ENCODE data around the gene OR52H1.
A peak's percentile ranks its signal among the peaks of the same experiment; 100 is the strongest.
"Not testable (repeated sequence)": the region's sequence is repeated elsewhere in the genome, so short reads cannot be mapped to it uniquely, and the experiment has no call there.

Gene OR52H1

GRCh38 chr11:5548440-5548839, at the start of gene OR52H1:
OR52H1 (minus strand) TSS chr11:5548540; CDS start chr11:5545505, 3,035 bp downstream.
- Mint-ChIP-seq H3K9me3 (no peaks in the 10 kb centered on the region), H3K36me3 (no peaks in the 10 kb centered on the region), H3K27ac (no peak within 1 kb of the TSS), H3K4me1 (no peaks in the 10 kb centered on the region), H3K4me3 (no peak within 1 kb of the TSS)
- ATAC-seq: no peak
- DNase-seq (ENCODE audit: low spot score in 2 of 2): no peak

- peaks cover 5% of the 10 kb centered on the region for H3K4me1 Mint-ChIP-seq
- ATAC-seq (no peak), DNase-seq (ENCODE audit: low spot score in 2 of 2) (no peak)
- H3K36me3 Mint-ChIP-seq: no peaks in the 10 kb centered on the region
- no peaks in the 10 kb centered on the region for H3K9me3 Mint-ChIP-seq
- H3K27ac Mint-ChIP-seq: no peak overlapping the region
- no peak overlapping the region for H3K4me3 Mint-ChIP-seq
Measured at GRCh38 chr11:5597953-5598352, 49.6 kb upstream of the OR52H1 start.

- H3K4me1 Mint-ChIP-seq: peaks cover 5% of the 10 kb centered on the region
- H3K9me3 Mint-ChIP-seq: no peaks in the 10 kb centered on the region
- ATAC-seq (peak; percentile 31), DNase-seq (ENCODE audit: low spot score in 2 of 2) (no peak)
- H3K4me3 Mint-ChIP-seq: peak within 1 kb of the TSS; percentile 59
- H3K36me3 Mint-ChIP-seq: no peaks in the 10 kb centered on the region
- H3K27ac Mint-ChIP-seq: peak within 1 kb of the TSS; percentile 43
Measured at GRCh38 chr11:5596607-5597201, 48.4 kb upstream of the OR52H1 start, which contains the start of gene TRIM6. TRIM6 (plus strand) TSS chr11:5596637; CDS start chr11:5596898, 261 bp downstream.

- H3K27ac Mint-ChIP-seq: no peak overlapping the region
- H3K9me3 Mint-ChIP-seq: no peaks in the 10 kb centered on the region
- H3K4me3 Mint-ChIP-seq: no peak overlapping the region
- DNase-seq (ENCODE audit: low spot score in 2 of 2) (no peak), ATAC-seq (no peak)
- H3K4me1 Mint-ChIP-seq: peaks cover 5% of the 10 kb centered on the region
- H3K36me3 Mint-ChIP-seq: no peaks in the 10 kb centered on the region
Measured at GRCh38 chr11:5593146-5593545, 44.8 kb upstream of the OR52H1 start.

DNA sequence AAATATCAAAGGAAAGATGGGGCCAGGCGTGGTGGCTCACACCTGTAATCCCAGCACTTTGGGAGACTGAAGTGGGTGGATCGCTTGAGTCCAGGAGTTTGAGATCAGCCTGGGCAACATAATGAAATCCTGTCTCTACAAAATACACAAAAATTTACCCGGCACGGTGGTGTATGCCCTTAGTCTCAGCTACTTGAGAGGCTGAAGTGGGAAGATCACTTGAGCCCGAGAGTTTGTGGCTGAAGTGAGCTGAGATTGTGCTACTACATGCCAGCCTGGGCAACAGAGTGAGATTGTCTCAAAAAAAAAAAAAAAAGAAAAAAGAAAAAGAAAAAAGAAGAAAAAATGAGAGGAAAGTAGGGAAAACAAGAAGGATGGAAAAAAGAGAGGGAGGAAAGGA, 44.3 kb upstream of the OR52H1 start:
- no peak overlapping the region for H3K4me3 Mint-ChIP-seq
- DNase-seq (ENCODE audit: low spot score in 2 of 2): no peak
- peaks cover 5% of the 10 kb centered on the region for H3K4me1 Mint-ChIP-seq
- H3K9me3 Mint-ChIP-seq: no peaks in the 10 kb centered on the region
- no peaks in the 10 kb centered on the region for H3K36me3 Mint-ChIP-seq
- no peak for ATAC-seq
- H3K27ac Mint-ChIP-seq: no peak overlapping the region

GRCh38 chr11:5591613-5592012, 43.3 kb upstream of the OR52H1 start:
- no peak overlapping the region for H3K27ac Mint-ChIP-seq
- H3K4me3 Mint-ChIP-seq: no peak overlapping the region
- H3K9me3 Mint-ChIP-seq: no peaks in the 10 kb centered on the region
- H3K4me1 Mint-ChIP-seq: peaks cover 5% of the 10 kb centered on the region
- DNase-seq (ENCODE audit: low spot score in 2 of 2) (no peak), ATAC-seq (no peak)
- no peaks in the 10 kb centered on the region for H3K36me3 Mint-ChIP-seq

DNA sequence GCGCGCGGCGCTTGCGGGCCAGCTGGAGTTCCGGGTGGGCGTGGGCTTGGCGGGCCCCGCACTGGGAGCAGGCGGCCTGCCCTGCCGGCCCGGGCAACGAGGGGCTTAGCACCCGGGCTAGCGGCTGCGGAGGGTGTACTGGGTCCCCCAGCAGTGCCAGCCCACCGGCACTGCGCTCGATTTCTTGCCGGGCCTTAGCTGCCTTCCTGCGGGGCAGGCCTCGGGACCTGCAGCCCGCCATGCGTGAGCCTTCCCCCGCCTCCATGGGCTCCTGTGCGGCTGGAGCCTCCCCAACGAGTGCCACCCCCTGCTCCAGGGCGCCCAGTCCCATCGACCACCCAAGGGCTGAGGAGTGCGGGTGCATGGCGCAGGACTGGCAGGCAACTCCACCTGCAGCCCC, 41.6 kb upstream of the OR52H1 start:
- not testable (repeated sequence) for DNase-seq (ENCODE audit: low spot score in 2 of 2); H3K27ac Mint-ChIP-seq; ATAC-seq; H3K4me3 Mint-ChIP-seq; H3K9me3 Mint-ChIP-seq; H3K4me1 Mint-ChIP-seq; H3K36me3 Mint-ChIP-seq

- not testable (repeated sequence) for H3K4me3 Mint-ChIP-seq; ATAC-seq; H3K27ac Mint-ChIP-seq; H3K4me1 Mint-ChIP-seq; H3K9me3 Mint-ChIP-seq; DNase-seq (ENCODE audit: low spot score in 2 of 2); H3K36me3 Mint-ChIP-seq
Measured at GRCh38 chr11:5584458-5584857, 36.1 kb upstream of the OR52H1 start.

DNA sequence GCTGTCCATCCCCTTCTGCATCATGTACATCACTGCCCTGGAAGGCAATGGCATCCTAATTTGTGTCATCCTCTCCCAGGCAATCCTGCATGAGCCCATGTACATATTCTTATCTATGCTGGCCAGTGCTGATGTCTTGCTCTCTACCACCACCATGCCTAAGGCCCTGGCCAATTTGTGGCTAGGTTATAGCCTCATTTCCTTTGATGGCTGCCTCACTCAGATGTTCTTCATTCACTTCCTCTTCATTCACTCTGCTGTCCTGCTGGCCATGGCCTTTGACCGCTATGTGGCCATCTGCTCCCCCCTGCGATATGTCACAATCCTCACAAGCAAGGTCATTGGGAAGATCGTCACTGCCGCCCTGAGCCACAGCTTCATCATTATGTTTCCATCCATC, 32.7 kb upstream of the OR52H1 start:
- H3K9me3 Mint-ChIP-seq: peaks cover 3% of the 10 kb centered on the region
- no peak overlapping the region for H3K27ac Mint-ChIP-seq
- DNase-seq (ENCODE audit: low spot score in 2 of 2): no peak
- no peak overlapping the region for H3K4me3 Mint-ChIP-seq
- ATAC-seq: no peak
- H3K36me3 Mint-ChIP-seq: no peaks in the 10 kb centered on the region
- H3K4me1 Mint-ChIP-seq: no peaks in the 10 kb centered on the region

GRCh38 chr11:5580577-5580976, 32.2 kb upstream of the OR52H1 start, which contains the start of gene OR52B6:
OR52B6 (plus strand) TSS chr11:5580877; CDS start chr11:5580877, 0 bp downstream.
- H3K36me3 Mint-ChIP-seq: no peaks in the 10 kb centered on the region
- no peaks in the 10 kb centered on the region for H3K4me1 Mint-ChIP-seq
- no peak within 1 kb of the TSS for H3K27ac Mint-ChIP-seq

DNA sequence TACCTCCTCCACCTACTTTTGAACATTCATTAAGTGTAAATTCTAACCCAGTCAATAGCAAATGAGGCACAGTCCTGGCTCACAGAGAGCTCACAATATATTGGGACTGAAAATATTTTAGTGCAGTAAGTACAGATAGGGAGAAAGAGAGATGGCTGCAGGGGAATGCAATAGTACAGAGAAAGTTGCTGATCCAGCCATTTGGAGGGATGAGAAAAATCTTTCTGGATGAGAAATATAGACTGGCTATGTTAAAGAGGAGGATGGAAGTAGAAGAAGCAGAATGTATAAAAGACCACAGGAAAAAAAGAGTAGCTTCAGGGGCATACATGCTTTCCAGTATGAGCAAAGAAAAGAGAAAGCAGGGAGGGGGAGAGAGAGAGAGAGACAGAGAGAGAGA, 28.8 kb upstream of the OR52H1 start:
- DNase-seq (ENCODE audit: low spot score in 2 of 2): no peak
- Mint-ChIP-seq H3K36me3 (no peaks in the 10 kb centered on the region), H3K4me3 (no peak overlapping the region), H3K9me3 (no peaks in the 10 kb centered on the region), H3K27ac (no peak overlapping the region), H3K4me1 (no peaks in the 10 kb centered on the region)
- no peak for ATAC-seq

More at GRCh38 chr11:5580577-5580976, 32.2 kb upstream of the OR52H1 start, which contains the start of gene OR52B6:
- DNase-seq (ENCODE audit: low spot score in 2 of 2) (no peak), ATAC-seq (no peak)
- H3K4me3 Mint-ChIP-seq: no peak within 1 kb of the TSS
- peaks cover 3% of the 10 kb centered on the region for H3K9me3 Mint-ChIP-seq

DNA sequence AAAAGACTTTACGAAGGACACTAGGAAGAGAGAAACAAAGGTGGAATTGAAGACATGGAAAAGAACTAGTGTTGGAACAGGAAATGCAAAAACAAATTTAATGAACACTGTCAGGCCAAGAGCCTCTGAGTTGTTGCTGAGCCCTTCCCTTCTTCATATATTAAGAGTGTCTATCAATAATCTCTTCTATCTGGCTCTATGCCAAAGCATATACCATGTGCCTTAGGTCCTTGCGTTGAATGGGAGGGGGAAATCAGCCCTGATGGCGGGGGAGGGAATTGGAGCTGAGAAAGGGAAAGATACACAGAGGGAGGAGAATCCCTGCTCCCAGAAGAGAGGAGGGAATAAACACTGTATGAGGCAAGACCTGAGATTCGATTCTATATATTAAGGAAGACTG, 26.8 kb upstream of the OR52H1 start:
- H3K9me3 Mint-ChIP-seq: no peaks in the 10 kb centered on the region
- DNase-seq (ENCODE audit: low spot score in 2 of 2) (no peak), ATAC-seq (no peak)
- H3K27ac Mint-ChIP-seq: no peak overlapping the region
- no peaks in the 10 kb centered on the region for H3K36me3 Mint-ChIP-seq
- peaks cover 6% of the 10 kb centered on the region for H3K4me1 Mint-ChIP-seq
- no peak overlapping the region for H3K4me3 Mint-ChIP-seq

DNA sequence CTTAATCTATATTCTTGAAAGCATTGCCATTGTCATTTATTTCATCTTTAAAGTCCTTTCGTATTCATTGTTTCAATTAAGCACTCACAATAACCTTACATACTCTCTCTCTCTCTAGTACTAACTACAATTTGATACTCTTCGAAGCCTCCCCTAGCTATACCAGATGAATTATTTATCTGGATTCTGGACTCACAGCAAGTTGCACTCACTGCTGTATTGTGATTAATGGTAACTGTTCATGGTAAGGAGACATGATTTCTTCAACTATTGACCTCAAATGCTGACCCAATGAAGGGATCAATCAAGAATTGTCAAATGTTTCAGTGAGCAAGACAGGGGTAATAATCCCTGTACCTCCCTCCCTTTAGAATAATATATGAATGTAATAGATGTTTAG, 26.3 kb upstream of the OR52H1 start:
- Mint-ChIP-seq H3K4me1 (peaks cover 6% of the 10 kb centered on the region), H3K36me3 (no peaks in the 10 kb centered on the region), H3K9me3 (no peaks in the 10 kb centered on the region), H3K4me3 (no peak overlapping the region), H3K27ac (no peak overlapping the region)
- DNase-seq (ENCODE audit: low spot score in 2 of 2): no peak
- no peak for ATAC-seq

GRCh38 chr11:5564259-5565019, 16.1 kb upstream of the OR52H1 start:
- DNase-seq (ENCODE audit: low spot score in 2 of 2) (no peak), ATAC-seq (peak; percentile 50)
- no peak overlapping the region for H3K4me3 Mint-ChIP-seq
- H3K4me1 Mint-ChIP-seq: peaks cover 6% of the 10 kb centered on the region
- H3K27ac Mint-ChIP-seq: no peak overlapping the region
- peaks cover 9% of the 10 kb centered on the region for H3K9me3 Mint-ChIP-seq
- H3K36me3 Mint-ChIP-seq: no peaks in the 10 kb centered on the region

- DNase-seq (ENCODE audit: low spot score in 2 of 2) (no peak), ATAC-seq (no peak)
- H3K36me3 Mint-ChIP-seq: no peaks in the 10 kb centered on the region
- no peaks in the 10 kb centered on the region for H3K4me1 Mint-ChIP-seq
- H3K4me3 Mint-ChIP-seq: no peak overlapping the region
- H3K27ac Mint-ChIP-seq: no peak overlapping the region
- H3K9me3 Mint-ChIP-seq: no peaks in the 10 kb centered on the region
Measured at GRCh38 chr11:5557751-5558150, 9.4 kb upstream of the OR52H1 start.

DNA sequence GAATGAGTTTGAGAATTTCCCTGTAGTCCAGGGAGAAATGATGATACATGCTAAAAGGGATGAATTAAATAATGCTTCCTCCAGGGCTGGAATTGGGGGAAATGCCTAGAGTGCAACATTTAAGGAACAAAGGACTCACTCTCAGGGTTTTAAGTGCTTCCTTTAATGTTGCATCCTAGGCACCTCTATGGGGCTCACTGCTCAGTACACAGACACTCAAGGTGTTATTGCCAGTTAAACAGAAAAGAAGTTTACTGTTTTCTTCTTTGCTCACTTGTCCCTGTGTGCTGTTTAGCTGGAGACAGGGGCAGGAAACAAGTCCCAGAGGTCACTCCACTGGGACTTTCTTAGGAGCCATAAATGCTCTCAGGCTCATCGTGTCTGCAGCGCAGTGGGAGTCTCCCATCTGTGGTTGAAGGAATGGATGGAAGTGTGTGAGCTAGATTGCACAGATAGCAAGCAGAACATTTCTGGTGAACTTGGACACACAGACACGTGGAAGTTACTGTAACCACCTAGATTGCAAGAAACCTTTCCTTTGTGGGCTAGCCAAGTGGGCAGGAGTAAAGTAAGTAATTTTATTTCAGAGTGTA, 8.4 kb upstream of the OR52H1 start:
- Mint-ChIP-seq H3K36me3 (no peaks in the 10 kb centered on the region), H3K4me1 (no peaks in the 10 kb centered on the region), H3K27ac (no peak overlapping the region), H3K9me3 (no peaks in the 10 kb centered on the region), H3K4me3 (no peak overlapping the region)
- ATAC-seq (no peak), DNase-seq (ENCODE audit: low spot score in 2 of 2) (no peak)
